ENCODE measurements around the gene JMJD1C.
A peak's percentile ranks its signal among the peaks of the same experiment; 100 is the strongest.
"Not testable (repeated sequence)": the region's sequence is repeated elsewhere in the genome, so short reads cannot be mapped to it uniquely, and the experiment has no call there.

The JMJD1C gene

DNA sequence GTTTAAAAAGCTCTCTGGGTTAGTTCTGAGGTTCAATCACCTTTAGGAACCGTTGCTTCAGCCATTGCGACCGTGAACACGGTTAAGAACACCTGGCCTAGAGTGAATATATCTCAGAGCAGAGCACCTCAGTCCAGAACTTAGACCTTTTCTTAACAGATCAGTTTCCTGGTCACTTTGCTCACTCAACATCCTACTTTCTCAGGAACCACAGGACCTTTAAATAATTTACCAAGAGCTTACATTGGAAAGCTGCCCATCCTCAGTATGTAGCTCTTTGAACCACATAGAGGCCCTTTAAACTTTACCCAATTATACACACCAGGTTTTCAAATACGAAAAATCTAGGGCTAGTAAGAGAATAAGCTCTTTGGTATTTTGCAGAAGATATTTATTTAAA, 179.4 kb downstream of the JMJD1C start:
- no peak for DNase-seq

GRCh38 chr10:63283901-63284300, 181.9 kb downstream of the JMJD1C start:
- DNase-seq, result not testable (repeated sequence)

- no peak for DNase-seq
Observed at GRCh38 chr10:63283093-63283492, 182.7 kb downstream of the JMJD1C start.

DNA sequence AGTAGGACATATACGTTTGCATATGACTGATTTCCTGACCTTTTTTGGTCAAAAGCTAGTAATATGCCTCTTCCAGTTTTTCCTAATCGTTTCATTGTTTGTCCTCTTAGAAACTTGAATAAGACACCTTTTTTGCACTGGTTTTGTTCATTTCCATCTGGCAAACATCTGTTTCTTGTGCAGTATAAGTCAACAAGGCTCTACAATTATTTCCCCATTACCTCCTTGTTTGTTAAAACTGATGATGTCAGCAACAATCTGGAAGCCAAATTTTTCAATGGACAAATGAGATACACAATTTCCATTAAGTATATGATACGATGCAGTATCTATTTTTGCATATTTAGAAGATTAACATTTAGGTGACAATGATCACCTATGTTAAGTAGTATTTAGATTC, 183.8 kb downstream of the JMJD1C start:
- DNase-seq, result no peak

DNA sequence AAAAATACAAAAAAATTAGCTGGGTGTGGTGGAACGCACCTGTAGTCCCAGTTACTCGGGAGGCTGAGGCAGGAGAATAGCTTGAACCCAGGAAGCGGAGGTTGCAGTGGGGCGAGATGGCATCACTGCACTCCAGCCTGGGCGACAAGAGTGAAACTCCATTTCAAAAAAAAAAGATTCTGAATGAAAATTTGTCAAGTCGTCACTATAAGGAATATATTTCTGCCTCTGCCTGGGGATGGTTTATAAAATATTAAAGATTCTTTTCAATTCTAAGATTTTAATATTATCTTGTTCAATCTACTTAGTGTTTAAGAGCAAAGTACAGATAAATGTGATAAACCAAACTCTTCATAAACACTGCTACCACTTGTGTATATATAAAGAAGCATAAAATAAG, 185.4 kb downstream of the JMJD1C start:
- DNase-seq, result no peak

- DNase-seq, result no peak
Observed at GRCh38 chr10:63275094-63275493, 190.7 kb downstream of the JMJD1C start.

DNA sequence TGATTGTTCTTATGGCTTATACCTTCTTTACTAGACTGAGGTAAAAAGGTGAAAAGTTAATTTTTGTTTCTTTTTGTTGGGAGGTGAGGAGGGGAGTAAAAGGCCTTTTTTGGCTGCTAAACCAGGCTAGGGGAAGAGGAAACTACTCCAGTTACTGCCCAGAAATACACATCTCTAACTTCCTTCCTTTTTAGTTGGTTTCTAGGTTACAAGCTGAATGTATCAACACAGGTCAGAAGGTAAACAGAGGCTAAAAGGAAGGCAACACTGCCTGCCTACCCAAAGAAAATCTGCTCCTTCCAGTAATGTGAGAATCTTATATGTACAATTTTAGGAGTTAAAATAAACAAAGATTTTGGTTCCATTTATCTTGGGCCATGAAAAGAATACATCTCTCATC, 192.2 kb downstream of the JMJD1C start:
- DNase-seq, result no peak

- DNase-seq, result peak; percentile 97
Observed at GRCh38 chr10:63268798-63269503, 196.8 kb downstream of the JMJD1C start.

GRCh38 chr10:63268149-63268797, 197.5 kb downstream of the JMJD1C start:
- DNase-seq, result peak; percentile 39

- DNase-seq, result peak; percentile 51
Observed at GRCh38 chr10:63267414-63268148, 198.2 kb downstream of the JMJD1C start.

- peak; percentile 9 for DNase-seq
Observed at GRCh38 chr10:63266391-63267316, 199.1 kb downstream of the JMJD1C start.

DNA sequence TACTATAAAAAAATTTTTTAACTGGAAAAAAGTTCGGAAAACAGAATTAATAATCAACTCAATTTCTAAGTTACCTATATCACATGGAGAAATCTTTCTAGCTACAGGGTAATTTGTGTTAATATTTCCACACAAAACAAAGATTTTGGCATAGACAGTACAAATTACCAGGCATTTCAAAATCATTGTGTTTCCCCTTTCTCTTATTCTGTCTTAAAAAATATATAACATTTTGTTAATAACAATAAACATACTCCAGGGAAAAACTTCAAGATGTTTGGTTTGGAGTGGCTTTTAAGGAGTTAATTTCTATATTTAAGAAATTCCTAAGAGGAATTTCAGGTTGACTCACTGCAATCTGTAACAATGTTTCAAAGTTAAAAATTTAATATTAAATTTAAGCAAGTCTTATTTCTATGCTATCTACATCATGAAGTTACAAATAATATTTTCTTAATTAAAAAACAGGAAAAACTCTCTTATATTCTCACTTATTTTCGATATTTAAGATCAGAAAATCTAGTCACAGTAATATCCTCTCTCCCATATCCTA, 200.0 kb downstream of the JMJD1C start:
- no peak for DNase-seq

- peak; percentile 65 for DNase-seq
Observed at GRCh38 chr10:63265222-63265617, 200.6 kb downstream of the JMJD1C start.

DNA sequence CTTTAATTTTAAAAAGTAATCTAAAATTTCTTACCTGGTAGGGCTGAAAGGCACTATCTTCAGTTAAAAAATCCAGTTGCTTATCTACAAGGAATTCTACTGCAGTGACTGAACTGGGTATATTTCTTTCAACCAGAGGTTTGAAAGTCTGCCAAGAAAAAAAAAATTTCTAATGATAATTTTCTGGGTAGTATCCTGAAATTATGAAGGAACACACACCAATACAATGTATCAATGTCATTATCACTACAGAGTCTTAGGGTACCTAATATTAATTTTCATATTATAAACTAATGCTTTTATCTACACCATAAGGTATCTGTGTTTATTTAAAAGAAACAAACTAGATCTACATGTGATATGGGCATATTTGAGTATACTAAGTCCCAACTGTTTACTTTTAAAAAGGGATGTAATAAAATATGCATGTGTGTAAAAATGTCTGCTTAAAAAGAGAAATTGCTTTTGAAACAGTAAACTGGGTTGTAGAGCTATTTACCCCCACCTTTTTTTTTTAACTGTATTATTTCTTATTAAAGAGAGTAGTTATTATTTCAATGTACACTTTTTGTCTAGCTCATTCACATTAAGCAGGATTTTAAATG, 201.1 kb downstream of the JMJD1C start:
- DNase-seq, result no peak

- no peak for DNase-seq
Observed at GRCh38 chr10:63262430-63263073, 203.2 kb downstream of the JMJD1C start.

DNA sequence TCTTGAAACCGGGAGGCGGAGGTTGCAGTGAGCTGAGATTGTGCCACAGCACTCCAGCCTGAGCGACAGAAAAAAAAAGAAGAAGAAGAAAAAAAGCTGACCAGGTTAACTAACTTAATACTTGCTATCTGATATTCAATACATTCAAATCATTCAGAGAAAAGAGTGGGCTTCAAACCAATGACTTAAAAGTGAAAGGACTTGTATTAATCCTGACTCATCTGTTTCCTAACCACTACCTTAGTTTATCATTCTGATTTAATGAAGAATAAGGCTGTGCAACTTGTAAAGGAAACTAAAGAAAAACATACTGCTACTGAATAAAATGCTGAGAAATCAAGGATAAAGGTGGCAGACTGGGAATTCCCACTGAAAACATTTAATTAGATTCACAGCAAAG, 204.3 kb downstream of the JMJD1C start:
- DNase-seq, result no peak

GRCh38 chr10:63260860-63261251, 204.9 kb downstream of the JMJD1C start:
- DNase-seq, result no peak

DNA sequence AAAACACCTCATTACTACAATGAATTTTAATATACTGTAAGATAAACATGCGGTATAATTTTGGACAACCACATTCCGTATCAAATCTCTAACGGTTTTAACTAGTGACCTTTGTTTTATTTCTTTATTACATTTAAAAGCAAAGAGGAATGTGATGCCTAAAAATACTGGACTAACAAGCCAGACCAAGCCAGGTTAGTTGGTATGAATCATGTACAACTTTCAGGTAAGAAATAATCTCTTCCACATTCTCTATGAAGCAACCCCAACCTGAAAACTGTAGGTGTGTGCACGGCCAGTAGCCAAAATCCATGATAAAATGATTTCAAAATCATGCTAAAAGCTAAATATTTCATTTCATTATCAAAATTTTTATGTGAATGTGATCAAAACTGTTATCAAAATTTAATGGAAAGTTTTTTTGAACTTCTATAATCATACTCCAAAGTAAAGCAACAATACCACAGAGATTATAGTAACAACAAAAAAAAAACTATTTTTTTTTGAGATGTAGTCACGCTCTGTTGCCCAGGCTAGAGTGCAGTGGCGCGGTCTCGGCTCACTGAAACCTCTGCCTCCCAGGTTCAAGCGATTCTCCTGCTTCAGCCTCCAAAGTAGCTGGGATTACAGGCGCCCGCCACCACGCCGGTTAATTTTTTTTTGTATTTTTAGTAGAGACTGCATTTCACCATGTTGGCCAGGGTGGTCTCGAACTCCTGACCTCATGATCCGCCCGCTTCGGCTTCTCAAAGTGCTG, 205.5 kb downstream of the JMJD1C start:
- no peak for DNase-seq

DNA sequence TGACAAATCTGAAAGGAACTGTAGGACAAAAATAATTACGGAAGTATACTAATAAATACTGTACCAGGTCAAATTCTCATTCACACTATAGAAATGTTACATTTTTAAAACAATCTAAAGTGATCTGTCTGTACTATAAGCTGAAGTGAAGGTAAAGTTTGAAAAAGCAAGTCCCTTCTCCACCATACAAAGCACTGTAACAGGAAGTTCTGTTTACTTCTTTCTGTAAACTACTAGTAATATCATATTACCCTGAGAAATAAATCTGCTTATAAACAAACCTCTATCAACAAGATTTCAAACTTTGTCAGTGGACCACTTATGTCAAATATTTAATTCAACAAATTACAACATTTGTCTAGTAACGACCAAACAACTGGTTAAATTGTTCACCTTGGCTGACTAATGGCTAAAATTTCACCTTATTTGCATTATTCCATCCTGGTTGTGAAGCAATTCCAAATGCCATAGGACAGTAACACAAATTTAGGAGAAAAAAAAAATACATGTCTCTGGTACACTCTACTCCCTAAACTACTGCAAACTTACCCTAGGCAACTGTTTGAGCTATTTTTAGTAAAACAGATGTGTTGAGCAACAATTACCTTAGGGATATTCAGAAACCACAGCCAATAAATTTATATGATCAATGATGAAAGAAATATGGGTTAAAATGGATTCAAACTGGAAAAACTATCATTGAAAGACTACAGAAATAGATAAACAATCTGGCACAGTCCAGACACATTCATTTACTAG, 206.7 kb downstream of the JMJD1C start:
- no peak for DNase-seq

DNA sequence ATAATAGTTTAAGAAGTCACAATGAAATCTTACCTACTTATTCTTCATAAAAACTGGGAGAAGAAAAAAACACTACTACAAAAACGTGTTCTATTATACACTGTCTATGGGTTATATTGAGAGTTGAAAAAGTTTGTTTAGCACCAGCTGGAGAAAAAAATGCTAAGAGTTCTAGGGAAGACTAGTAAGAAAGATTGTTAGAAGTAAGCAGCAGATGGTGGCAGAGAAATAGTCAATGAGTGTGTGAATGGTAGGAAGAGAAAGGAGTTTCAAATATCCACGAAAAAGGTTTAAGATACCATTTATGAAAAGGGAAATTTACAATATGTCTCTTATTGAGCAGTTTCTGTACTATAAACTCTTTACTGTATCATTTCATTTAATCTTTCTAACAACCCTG, 208.0 kb downstream of the JMJD1C start:
- DNase-seq, result no peak

All from NCI-H82 (cell line).